EL (cell line): ENCODE results near the gene C10orf90.

ENCODE experiments used
- DNase-seq: peaks from one replicate; pipeline ENCODE4 v3.0.0-alpha.2; 2016

Gene C10orf90

GRCh38 chr10:126634347-126634746 lies 36.1 kb downstream of the C10orf90 start:
- DNase-seq = no peak

DNA sequence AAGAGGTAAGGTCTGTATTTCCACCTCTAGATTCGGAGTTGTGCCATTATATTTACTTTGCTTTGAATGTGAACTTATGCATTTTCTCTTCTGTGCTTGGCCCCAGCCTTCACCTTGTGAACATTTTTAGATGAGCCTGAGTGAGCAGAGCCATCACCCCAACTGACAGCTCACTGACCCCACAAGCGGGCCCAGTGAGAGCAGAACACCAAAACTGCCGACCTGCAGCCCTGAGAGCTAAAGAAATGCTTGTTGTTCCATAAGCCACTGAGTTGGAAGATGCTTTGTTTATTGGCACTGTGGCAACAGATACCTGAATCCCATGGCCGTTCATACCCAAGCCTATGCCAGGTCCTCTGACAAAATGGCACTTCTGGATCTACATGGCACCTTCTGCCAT lies 37.8 kb downstream of the C10orf90 start:
- DNase-seq = no peak

- no peak for DNase-seq
Observed at GRCh38 chr10:126629925-126630624, 40.4 kb downstream of the C10orf90 start.

DNA sequence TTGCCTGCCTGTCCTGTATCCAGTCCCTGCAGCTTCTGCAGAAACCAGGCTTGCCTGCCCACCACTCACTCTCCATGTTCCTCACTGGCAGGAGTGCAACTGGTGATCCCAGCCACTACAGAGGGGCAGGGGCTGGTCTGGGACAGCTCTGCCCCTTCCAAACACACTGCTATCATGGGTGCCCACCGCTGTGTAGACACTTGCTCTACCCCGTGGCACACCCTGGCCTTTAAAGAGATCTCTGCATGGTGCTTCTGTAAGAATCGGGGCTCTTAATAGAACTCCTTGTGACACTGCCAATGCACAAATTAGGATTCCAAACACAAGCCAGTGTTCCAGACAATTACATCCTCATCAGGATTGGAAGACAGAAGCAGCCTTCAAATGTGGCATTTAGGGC lies 41.7 kb downstream of the C10orf90 start:
- no peak for DNase-seq

DNA sequence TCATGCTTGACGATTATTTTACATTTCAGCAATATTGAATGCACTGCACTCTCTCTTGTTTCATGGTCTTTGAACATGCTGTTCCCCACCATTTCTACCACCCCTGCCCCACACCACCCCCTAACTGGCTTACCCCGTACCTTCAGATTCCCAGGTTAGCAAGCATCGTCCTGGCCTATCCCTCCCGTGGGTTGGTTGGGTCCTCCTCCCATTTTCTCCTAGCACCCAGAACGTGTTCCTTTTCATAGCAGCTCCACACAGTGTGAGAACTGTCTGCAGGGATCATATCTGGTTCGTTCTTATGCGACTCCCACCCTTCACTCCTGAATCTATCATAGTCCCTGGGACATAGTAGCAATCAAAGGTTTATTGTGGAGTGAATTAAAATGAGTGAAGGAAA lies 48.6 kb downstream of the C10orf90 start:
- no peak for DNase-seq

DNA sequence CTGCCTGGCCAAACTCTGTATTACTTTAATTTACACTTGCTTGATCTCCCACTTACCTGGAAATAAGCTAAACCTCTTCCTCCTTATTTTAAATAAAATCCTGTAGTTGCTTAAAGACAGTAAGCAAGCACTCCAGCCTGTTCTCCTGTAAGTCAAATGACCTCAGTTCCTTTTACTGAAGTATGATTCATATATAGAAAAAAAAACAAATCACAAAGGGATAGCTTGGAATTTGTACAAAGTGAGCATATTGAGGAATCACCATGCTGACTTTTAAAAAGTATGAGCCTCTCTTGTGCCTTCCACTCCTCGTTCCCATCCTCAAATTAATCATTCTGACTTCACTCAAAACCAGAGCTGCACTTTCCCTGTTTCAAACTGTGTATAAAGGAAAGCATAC lies 52.0 kb downstream of the C10orf90 start:
- no peak for DNase-seq

DNA sequence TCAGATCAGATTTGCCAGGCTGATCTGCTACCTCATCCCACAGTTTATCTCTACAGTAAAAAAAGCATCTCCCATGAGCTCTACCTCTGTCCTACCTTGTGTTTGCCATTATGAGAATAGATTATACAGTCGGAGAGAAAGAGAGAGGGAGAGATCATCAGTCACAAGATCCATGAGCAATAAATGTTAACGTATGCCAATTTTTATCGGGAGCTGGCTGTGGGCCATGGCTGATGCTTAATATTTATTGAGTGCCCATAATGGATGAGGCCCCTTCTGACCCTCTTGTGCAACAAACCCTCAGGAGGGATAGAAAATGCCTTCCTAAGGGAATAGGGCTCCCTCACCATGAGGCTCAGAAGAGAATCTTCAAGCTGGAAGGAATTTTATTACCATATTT lies 52.8 kb downstream of the C10orf90 start:
- no peak for DNase-seq

- DNase-seq = no peak
Observed at GRCh38 chr10:126617208-126617607, 53.3 kb downstream of the C10orf90 start.

DNA sequence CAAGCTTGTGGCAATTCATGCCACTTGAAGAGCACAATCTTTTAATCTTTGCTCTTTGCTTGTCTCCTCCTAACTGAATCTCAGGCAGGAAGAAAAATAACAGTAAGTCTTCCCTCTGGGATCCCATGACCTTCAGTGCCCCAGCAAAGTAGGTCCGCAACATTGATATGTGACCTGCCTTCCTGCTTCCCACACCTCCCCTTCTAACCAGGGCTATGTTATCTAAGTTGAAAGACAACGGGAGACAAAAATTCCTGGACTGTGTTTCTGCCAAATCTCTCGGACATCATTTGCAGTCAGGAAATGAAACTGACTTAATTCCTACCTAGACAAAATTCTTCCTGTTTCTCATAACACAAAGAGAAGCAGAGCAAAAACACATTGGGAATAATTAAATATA lies 53.8 kb downstream of the C10orf90 start:
- no peak for DNase-seq

DNA sequence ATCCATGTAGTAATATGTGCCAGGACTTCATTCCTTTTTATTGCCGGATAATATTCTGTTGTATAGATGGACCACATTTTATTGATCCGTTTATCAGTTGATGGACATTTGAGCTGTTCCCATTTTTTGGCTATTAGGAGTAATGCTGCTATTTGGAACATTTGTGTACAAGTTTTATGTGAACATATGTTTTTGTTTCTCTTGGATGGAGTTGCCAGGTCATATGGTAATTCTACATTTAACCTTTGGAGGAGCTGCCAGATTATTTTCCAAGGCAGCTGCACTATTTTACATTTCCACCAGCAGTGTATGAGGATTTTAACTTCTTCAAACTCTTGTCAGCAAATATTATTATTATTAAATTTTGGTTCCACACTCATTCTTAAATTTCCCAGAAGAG lies 59.2 kb downstream of the C10orf90 start:
- DNase-seq = no peak

DNA sequence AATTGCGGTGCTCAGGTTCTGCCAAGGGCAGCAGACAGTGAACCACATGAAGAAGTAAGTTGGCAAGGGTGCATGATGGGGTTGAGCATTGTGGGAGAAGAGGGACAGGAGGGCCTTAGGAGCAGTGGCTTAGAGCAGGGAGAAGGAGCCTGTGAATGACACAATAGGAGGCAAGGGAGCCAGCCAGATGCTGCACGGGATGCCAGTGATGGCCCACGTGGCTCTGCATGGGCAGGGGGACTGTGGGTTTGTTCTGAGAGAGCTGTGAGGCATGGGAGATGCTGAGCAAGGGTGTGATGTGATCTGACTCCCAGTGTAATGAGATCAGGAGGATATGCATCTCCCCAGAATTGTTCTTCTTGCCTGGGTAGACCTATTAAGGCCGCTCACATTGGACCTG lies 60.9 kb downstream of the C10orf90 start:
- no peak for DNase-seq

GRCh38 chr10:126599949-126600682 lies 70.4 kb downstream of the C10orf90 start:
- DNase-seq = no peak

DNA sequence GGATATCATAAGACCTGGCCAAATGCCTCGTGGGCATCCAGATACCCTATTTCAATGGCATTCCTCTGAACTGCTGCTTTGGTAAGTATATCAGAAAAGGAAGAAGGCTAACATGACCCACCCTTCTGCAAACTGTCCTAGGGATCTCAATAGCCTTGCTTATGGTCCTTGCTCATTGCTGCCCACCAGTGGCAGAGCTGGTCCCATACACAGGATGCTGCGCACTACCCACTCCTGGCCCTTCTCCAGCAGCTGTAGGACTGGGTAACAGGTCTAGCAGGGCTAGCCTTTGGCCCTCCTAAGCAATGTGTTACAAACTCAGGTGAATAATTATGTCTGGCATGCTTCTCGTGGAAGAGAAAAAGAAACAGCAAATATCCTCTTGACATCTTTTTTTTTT lies 72.5 kb downstream of the C10orf90 start:
- DNase-seq = peak; percentile 54

- peak; percentile 13 for DNase-seq
Observed at GRCh38 chr10:126597211-126597610, 73.3 kb downstream of the C10orf90 start.

- DNase-seq = no peak
Observed at GRCh38 chr10:126596472-126597016, 73.9 kb downstream of the C10orf90 start.

GRCh38 chr10:126595160-126595559 lies 75.3 kb downstream of the C10orf90 start:
- DNase-seq = no peak

GRCh38 chr10:126593968-126594701 lies 76.4 kb downstream of the C10orf90 start:
- no peak for DNase-seq

DNA sequence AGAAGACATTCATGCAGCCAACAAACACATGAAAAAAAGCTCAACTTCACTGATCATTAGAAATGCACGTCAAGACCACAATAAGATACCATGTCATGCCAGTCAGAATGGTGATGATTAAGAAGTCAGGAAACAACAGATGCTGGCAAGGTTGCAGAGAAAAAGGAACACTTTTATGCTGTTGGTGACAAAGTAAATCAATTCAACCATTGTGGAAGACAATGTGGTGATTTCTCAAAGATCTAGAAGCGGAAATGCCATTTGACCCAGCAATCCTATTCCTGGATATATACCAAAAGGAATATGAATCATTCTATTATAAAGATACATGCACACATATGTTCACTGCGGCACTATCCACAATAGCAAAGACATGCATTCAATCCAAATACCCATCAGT lies 77.6 kb downstream of the C10orf90 start:
- no peak for DNase-seq

DNA sequence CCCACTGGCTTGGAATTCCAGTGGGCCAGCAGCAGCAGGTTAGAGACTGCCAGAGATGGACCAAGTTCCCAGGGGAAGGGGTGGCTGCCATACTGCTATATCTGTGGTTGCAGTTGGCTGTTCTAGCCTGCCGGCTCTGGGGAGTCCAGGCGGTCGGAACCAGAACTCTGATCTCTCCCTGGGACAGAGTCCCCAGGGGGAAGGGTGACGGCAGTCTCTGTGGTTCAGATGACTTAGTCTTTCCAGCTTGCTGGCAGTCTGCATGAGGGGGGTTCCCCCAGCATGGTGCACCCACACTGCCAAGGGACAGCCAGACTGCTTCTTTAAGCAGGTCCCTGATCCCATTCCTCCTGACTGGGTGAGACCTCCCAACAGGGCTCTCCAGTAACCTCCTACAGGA lies 82.5 kb downstream of the C10orf90 start:
- DNase-seq = no peak

DNA sequence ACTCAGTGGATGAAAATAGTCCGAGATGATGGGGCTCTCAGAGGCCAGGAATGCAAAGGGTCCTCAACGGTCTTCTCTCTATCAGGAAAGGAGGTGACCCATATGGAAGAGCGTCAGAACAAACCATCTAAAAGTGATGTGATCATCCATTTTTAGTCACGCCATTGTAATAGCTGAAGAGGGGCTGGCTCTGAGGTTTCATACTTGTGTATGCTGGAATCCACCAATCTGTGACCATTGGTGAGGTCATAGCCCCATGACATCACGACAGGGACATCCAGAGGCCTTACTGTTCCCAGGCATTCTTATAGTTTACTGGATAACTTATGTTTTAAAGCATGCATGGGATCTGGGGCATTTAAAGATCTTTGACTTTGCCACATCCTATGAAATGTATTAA lies 83.6 kb downstream of the C10orf90 start:
- DNase-seq = no peak

DNA sequence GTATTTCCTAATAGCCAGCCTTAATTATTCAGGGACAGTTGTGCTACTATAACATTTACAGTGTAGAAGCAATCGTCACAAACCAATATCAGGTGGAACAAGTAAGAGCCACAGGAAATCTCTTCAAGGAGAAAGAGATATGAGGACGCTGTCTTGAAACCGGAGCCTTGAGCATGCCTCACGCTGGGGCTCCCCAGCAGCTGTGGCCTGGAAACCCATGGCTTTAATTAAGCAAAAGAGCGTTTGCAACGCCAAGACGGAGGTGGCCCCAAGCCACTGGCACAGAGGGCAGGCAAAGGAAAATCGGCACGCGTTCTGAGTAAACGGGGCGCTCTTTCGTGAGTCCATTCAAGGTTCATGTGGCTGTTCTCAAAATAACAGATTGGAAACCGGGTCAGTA lies 84.4 kb downstream of the C10orf90 start:
- no peak for DNase-seq

DNA sequence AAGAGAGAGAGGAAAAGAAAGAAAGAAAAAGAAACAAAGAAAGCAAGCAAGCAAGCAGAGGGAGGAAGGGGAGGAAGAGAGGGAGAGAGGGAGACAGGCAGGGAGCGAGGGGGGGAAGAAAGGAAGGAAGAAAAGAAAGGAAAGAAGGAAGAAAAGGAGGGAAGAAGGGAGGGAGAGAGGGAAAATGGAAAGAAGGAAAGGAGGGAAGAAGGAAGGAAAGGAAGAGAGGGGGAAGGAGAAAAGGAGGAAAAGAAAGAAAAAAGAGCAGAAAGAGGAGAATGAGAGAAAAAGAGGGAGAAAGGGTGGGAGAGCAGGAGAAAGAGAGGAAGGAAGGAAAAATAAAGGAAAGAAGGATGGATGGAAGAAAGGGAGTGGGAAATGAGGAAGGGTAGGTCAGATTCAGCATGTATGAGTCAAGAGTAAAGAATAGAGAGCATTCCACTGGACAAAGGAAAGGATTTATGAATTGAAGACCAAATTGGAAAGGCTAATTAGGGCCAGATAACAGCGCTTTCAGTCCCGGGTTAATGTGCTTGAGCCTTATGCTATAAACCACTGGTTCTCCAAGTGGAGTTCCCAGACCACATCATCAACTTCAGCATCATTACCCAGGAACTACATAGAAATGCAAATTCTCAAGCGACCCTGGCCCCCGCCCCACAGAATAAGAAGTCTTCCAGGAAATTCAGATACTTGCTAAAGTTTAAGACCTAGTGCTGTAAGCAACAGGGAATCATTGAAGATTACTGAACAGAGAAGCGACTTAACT lies 85.1 kb downstream of the C10orf90 start:
- DNase-seq = no peak

GRCh38 chr10:126584836-126585235 lies 85.7 kb downstream of the C10orf90 start:
- no peak for DNase-seq
